HG03432 (cell line): ENCODE data around the gene FXR2.

ENCODE experiments used
- ATAC-seq: cut with Tn5 transposase; IDR thresholded peaks from one replicate; pipeline ENCODE4 v1.9.1; 2021; ENCODE audit warnings: mild to moderate bottlenecking, moderate library complexity; ENCODE audit not compliant: unreplicated experiment

FXR2 gene

GRCh38 chr17:7573324-7574080, 41.2 kb downstream of the FXR2 start:
- ATAC-seq: peak; percentile 24

GRCh38 chr17:7572588-7573323, 41.9 kb downstream of the FXR2 start:
- peak; percentile 81 for ATAC-seq

DNA sequence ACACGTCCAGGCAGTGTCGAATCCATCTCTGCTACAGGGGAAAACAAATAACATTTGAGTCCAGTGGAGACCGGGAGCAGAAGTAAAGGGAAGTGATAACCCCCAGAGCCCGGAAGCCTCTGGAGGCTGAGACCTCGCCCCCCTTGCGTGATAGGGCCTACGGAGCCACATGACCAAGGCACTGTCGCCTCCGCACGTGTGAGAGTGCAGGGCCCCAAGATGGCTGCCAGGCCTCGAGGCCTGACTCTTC, 42.4 kb downstream of the FXR2 start:
- ATAC-seq: no peak

- ATAC-seq: no peak
These were observed 44.3 kb downstream of the FXR2 start for GRCh38 chr17:7570351-7570750.

DNA sequence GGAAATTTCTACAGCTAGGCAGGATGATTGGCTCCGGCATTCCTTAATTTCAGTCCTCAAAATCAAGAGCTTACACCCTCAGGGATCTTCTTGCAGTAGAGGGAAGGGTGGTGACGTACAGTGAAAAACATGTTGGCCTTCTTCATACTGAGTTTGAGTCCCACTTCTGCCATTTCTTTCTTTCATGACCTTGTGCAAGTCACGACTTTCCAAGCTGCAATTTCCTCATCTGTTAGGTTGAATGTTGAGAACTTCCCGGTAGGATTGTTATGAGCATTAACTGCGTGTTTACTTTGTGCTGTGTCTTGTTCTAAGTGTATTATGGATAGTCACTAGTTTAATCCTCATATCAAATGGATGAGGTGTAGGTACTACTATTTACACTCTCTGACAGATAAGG, 45.1 kb downstream of the FXR2 start:
- ATAC-seq: no peak

GRCh38 chr17:7563115-7563869, 51.4 kb downstream of the FXR2 start:
- ATAC-seq: no peak

DNA sequence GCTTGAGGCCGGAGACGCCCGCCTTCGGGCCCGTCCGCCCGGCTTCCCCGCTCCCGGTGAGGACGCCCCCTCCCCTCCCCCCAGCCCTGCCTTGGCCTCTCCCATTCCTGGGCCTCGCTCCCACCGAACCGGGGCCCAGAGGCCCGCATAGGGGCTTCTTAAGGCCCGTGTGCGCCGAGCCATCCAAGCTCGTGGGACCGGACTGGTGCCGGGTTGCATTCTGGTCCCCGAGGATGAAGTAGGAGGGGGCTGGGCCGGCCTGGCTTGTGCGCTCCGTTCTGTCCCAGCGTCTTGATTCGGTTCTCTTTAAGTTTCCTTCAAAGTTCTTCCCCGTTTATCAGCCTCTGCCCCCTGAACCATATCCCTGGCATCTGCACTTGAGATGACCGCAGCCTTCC, 52.5 kb downstream of the FXR2 start:
- ATAC-seq: peak; percentile 13

DNA sequence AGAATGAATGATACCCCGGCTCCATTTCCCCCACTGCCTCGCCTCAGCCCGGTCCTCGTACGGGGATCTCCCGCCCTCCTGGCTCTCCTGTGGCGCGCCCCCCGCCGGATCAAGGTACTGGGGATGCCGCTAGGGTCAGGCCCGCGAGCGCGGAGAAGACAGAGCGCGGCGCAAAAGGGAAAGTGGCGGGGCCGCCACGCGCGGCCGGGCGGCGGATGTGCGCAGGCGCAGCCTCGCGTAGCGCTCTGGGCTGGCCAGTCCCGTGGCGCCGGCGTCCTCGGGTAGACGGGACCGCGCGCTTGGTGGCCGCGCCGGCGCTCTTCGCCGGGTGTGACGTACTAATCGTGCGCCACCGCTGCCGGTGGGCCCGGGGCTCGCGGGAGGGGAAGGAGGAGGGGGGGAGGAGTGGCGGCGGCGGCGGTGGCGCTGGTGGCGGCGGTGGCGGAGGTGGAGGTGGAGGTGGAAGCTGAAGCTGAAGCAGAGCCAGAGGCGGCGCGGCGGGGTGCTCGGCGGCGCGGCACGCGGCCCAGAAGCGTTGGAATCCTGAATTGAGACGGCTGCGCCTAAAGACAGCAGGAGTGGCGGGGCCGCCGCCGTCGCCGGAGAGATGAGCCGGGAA, 53.0 kb downstream of the FXR2 start, which contains the start of gene SENP3:
TSS of gene SENP3 (plus strand) at position 331 of the 619 bp plus-strand sequence. CDS start 1,158 bp downstream, outside the sequence.
- ATAC-seq: peak; percentile 72

DNA sequence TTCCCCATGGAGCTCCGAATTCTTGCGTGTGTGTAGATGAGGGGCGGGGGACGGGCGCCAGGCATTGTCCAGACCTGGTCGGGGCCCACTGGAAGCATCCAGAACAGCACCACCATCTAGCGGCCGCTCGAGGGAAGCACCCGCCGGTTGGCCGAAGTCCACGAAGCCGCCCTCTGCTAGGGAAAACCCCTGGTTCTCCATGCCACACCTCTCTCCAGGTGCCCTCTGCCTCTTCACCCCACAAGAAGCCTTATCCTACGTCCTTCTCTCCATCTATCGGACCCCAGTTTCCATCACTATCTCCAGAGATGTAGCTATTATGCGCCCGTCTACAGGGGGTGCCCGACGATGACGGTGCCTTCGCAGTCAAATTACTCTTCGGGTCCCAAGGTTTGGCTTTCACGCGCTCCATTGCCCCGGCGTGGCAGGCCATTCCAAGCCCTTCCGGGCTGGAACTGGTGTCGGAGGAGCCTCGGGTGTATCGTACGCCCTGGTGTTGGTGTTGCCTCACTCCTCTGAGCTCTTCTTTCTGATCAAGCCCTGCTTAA, 53.6 kb downstream of the FXR2 start:
- ATAC-seq: peak; percentile 57

DNA sequence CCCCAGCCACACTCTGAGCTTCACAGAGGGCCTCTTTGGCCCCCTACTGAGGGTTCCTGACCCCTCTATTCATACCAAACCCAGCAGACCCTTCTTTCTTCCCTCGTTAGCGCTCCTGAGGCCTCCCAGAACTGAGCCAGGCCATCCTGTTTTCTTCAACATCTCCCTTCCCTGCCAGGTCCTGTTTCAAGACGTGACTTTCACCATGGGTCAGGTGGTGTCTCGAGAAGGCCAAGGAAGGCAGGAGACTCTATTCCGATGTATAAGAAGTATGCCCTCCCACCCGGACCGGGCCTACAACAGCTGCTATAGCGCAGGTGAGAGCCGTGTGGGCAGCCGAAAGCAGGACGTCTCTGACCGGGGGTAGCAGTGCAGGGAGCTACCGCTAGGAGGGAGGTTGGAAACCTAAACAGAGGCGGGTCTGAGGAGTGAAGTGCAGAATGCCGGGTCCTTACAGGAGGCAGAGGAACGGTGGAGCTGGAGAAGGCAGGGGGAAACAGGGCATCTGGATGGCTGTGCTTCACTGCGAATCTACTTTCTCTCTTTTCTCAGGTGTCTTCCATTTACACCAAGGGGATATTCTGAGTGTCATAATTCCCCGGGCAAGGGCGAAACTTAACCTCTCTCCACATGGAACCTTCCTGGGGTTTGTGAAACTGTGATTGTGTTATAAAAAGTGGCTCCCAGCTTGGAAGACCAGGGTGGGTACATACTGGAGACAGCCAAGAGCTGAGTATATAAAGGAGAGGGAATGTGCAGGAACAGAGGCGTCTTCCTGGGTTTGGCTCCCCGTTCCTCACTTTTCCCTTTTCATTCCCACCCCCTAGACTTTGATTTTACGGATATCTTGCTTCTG, 54.3 kb downstream of the FXR2 start:
- no peak for ATAC-seq

DNA sequence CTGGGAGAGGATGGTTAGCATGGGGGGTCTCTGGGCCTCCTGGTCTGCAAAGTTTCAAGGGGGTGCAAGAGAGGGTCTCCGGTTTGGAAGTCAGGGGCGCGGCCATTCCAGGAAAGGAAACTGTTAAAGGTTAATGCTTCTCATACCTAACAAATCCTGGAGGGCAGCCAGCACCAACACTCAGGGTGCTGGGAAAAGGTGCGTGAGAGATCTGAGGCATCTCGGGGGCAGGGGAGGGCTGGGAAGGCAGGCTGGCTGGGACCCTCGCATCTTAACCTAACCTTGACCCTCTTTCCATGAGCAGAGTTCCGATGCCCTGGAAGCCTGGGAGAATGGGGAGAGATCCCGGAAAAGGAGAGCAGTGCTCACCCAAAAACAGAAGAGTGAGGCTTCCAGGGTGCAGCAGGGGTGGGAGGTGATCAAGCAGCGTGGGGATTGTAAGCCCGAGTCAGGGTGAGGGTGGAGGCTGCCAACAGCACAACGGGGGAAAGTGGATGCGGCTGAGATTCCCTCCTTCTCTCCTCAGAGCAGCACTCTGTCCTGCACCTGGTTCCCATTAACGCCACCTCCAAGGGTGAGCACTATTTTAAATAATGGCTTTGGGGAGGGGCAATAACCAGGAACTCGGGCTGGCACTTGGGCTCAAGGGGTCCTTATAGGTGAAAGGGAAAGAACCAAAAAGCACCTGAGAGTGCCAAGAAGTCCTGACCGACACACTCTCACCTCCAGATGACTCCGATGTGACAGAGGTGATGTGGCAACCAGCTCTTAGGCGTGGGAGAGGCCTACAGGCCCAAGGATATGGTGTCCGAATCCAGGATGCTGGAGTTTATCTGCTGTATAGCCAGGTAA, 55.2 kb downstream of the FXR2 start:
- ATAC-seq: no peak

DNA sequence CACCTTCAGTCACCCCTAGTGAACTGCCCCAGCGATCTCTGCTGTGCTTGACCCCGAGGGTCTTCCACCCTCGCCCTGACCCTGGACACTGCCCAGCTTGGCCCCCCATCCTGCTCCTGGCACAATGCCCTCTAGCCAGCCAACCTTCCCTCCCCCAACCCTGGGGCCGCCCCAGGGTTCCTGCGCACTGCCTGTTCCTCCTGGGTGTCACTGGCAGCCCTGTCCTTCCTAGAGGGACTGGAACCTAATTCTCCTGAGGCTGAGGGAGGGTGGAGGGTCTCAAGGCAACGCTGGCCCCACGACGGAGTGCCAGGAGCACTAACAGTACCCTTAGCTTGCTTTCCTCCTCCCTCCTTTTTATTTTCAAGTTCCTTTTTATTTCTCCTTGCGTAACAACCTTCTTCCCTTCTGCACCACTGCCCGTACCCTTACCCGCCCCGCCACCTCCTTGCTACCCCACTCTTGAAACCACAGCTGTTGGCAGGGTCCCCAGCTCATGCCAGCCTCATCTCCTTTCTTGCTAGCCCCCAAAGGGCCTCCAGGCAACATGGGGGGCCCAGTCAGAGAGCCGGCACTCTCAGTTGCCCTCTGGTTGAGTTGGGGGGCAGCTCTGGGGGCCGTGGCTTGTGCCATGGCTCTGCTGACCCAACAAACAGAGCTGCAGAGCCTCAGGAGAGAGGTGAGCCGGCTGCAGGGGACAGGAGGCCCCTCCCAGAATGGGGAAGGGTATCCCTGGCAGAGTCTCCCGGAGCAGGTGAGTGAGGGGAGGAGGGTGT, 56.0 kb downstream of the FXR2 start, which contains the start of gene TNFSF13:
TSS of gene TNFSF13 (plus strand) at position 207 of the 776 bp plus-strand sequence. CDS start at position 497, 290 bp downstream.
- no peak for ATAC-seq

GRCh38 chr17:7557775-7558543, 56.7 kb downstream of the FXR2 start:
- ATAC-seq: no peak

GRCh38 chr17:7557147-7557764, 57.4 kb downstream of the FXR2 start:
- ATAC-seq: no peak

DNA sequence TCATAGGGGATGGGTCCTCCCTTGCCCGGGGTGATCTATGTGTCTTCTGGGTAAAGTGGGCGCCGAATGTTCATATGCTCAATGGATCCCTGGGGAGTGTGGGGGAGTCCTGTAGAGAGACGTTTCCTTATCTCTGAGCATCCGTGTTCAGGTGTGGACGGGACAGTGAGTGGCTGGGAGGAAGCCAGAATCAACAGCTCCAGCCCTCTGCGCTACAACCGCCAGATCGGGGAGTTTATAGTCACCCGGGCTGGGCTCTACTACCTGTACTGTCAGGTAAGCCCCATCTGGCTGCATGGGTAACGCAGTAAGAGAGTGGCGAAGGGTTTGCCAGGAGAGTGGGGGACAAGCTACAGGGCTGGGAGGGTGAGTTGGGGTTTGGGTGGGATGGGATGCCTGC, 58.1 kb downstream of the FXR2 start:
- ATAC-seq: no peak

- no peak for ATAC-seq
These were observed 59.3 kb downstream of the FXR2 start for GRCh38 chr17:7555320-7555948.

DNA sequence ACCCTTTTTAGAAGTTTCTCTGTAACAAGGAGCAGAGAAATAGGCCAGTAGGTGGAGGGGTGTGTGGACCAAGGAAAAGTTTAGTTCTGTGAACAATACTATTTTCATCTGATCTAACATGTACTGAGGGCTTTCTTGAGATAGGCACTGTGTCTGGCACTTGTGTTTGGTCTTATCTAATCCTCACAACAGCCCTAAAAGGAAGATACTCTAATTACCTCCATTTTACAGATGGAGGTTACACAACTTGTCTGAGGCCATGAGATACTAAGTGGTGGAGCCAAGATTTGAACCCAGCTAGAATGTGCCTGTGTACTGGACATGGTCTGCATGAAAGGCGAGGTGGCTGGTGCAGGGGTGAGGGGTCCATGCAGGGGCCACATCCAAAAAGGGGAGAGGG, 61.3 kb downstream of the FXR2 start:
- no peak for ATAC-seq
